ENCODE data around the gene REEP5. TPM values are rescaled to one million over a fixed set of nuclear protein-coding genes. Genes with fewer than 3 reads are reported as not detected.

The REEP5 gene
- total RNA-seq, 1 experiment from 2014 or later = 46.2 TPM

GRCh38 chr5:112957036-112957808 lies 35.2 kb upstream of the REEP5 start:
- Histone ChIP-seq H4K20me1 (ENCODE audit: control insufficient read depth, insufficient read depth, insufficient read length) (no peaks in the 10 kb centered on the region), H3K18ac (ENCODE audit: insufficient read length, low read depth, low read length) (no peak overlapping the region), H3K9ac (ENCODE audit: extremely low read depth, insufficient read length, low read length) (no peak overlapping the region), H2BK120ac (ENCODE audit: low read depth, low read length, poor library complexity, severe bottlenecking) (no peak overlapping the region), H2BK5ac (ENCODE audit: insufficient read length, low read length) (no peak overlapping the region), H4K8ac (replicated peaks; ENCODE audit: insufficient read length, low read depth, low read length) (no peak overlapping the region), H3T11ph (ENCODE audit: low read length) (no peak overlapping the region), H2AK5ac (ENCODE audit: insufficient read length, low read length) (no peak overlapping the region), H2AFZ (ENCODE audit: low read length) (no peak overlapping the region), H3K23ac (ENCODE audit: insufficient read length, low read depth, low read length) (no peak overlapping the region), H3K14ac (ENCODE audit: insufficient read depth, low read length) (no peak overlapping the region), H2BK15ac (ENCODE audit: low read depth, low read length) (no peak overlapping the region), H2BK20ac (ENCODE audit: low read depth, low read length, poor library complexity, severe bottlenecking) (no peak overlapping the region), H3K4me2 (ENCODE audit: insufficient read depth, insufficient read length, low read length) (no peak overlapping the region), H4K91ac (ENCODE audit: insufficient read length, low read depth, low read length) (no peak overlapping the region), H3K9me3 (ENCODE audit: control insufficient read depth, low read depth, low read length) (no peaks in the 10 kb centered on the region), H3K27me3 (ENCODE audit: insufficient read depth, low read length) (no peaks in the 10 kb centered on the region), H3K79me1 (ENCODE audit: insufficient read depth, low read depth, low read length, poor library complexity, severe bottlenecking) (no peaks in the 10 kb centered on the region), H3K56ac (ENCODE audit: insufficient read length, low read depth, low read length) (no peak overlapping the region), H3K4me1 (ENCODE audit: insufficient read depth, low read length) (no peaks in the 10 kb centered on the region), H3K23me2 (ENCODE audit: insufficient read length, low read depth, low read length, poor library complexity, severe bottlenecking) (no peaks in the 10 kb centered on the region), H2BK12ac (ENCODE audit: insufficient read length, low read depth, low read length) (no peak overlapping the region), H3K79me2 (ENCODE audit: insufficient read depth, low read length) (no peaks in the 10 kb centered on the region), H3K27ac (ENCODE audit: insufficient read length, low read depth, low read length) (no peak overlapping the region), H4K5ac (ENCODE audit: insufficient read length, low read depth, low read length) (no peak overlapping the region), H3K4ac (ENCODE audit: low read depth, low read length) (no peak overlapping the region)
- no peaks in the 10 kb centered on the region; the same call in 1 of the 2 replicates for H3K27me3 Mint-ChIP-seq (ENCODE audit: low read depth)
- no peak for DNase-seq
- H3K9me3 Mint-ChIP-seq = peaks cover 14 to 17% of the 10 kb centered on the region in 2 experiments
- WGBS (ENCODE audit: extremely low coverage, insufficient read length, low lambda C conversion rate) = no CpG with 5 or more reads among the region's 2 CpGs
- peaks cover 17 to 25% of the 10 kb centered on the region in 2 experiments for H3K4me1 Mint-ChIP-seq
- peaks cover 4 to 13% (median 7%) of the 10 kb centered on the region in 3 experiments; a peak in 6 of 7 replicates for H3K36me3 Mint-ChIP-seq (ENCODE audit: insufficient read depth in 1 of 3, low read depth in 3 of 3)
- no peak overlapping the region for H3K4me3 Mint-ChIP-seq
- no peak overlapping the region; a peak in 1 of 7 replicates for H3K27ac Mint-ChIP-seq
- TF ChIP-seq, protein P1, sequence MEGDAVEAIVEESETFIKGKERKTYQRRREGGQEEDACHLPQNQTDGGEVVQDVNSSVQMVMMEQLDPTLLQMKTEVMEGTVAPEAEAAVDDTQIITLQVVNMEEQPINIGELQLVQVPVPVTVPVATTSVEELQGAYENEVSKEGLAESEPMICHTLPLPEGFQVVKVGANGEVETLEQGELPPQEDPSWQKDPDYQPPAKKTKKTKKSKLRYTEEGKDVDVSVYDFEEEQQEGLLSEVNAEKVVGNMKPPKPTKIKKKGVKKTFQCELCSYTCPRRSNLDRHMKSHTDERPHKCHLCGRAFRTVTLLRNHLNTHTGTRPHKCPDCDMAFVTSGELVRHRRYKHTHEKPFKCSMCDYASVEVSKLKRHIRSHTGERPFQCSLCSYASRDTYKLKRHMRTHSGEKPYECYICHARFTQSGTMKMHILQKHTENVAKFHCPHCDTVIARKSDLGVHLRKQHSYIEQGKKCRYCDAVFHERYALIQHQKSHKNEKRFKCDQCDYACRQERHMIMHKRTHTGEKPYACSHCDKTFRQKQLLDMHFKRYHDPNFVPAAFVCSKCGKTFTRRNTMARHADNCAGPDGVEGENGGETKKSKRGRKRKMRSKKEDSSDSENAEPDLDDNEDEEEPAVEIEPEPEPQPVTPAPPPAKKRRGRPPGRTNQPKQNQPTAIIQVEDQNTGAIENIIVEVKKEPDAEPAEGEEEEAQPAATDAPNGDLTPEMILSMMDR (conservative IDR thresholded peaks at IDR 0.05) = no peak
